Adrenal gland (tissue), 5 donors: ENCODE data around the gene STING1.
"Not testable (repeated sequence)": the region's sequence is repeated elsewhere in the genome, so short reads cannot be mapped to it uniquely, and the experiment has no call there.

Source experiments
- POLR2A ChIP-seq, 2 donors: fragments of 450-650 bp; IDR thresholded peaks; one replicate each; pipeline ENCODE4 v1.6.1; 2017; ENCODE audit warnings: antibody characterized with exemption in 2 of 2, mild to moderate bottlenecking in 2 of 2, moderate library complexity in 1 of 2
- TF ChIP-seq, protein P1 (sequence below), 6 experiments: fragments of 450-650 bp in 4 of 6; fragments of 200-600 bp in 2 of 6; sonication (generic) in 1 of 6; IDR thresholded peaks; 1 replicate in 5 of 6; 2 replicates in 1 of 6; pipeline versions ENCODE4 v1.5.1 to v1.8.0; 2016 to 2021; ENCODE audit warnings: antibody characterized with exemption in 6 of 6, mild to moderate bottlenecking in 2 of 6, moderate library complexity in 1 of 6
- donor health status: DM: no; HTN: no; CAD: no.

DNA sequence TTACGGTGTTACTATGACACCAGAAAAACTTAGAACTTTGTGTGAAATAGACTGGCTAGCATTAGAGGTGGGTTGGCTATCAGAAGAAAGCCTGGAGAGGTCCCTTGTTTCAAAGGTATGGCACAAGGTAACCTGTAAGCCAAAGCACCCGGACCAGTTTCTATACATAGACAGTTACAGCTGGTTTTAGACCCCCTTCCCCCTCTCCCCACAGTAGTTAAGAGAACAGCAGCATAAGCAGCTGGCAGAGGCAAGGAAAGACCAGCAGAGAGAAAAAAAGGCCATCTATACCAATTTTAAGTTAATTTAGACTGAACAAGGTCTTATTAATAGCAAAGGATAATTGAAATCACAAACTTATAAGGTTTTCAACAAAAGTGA lies 44.5 kb upstream of the STING1 start:
- TF ChIP-seq, protein P1, sequence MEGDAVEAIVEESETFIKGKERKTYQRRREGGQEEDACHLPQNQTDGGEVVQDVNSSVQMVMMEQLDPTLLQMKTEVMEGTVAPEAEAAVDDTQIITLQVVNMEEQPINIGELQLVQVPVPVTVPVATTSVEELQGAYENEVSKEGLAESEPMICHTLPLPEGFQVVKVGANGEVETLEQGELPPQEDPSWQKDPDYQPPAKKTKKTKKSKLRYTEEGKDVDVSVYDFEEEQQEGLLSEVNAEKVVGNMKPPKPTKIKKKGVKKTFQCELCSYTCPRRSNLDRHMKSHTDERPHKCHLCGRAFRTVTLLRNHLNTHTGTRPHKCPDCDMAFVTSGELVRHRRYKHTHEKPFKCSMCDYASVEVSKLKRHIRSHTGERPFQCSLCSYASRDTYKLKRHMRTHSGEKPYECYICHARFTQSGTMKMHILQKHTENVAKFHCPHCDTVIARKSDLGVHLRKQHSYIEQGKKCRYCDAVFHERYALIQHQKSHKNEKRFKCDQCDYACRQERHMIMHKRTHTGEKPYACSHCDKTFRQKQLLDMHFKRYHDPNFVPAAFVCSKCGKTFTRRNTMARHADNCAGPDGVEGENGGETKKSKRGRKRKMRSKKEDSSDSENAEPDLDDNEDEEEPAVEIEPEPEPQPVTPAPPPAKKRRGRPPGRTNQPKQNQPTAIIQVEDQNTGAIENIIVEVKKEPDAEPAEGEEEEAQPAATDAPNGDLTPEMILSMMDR (IDR thresholded peaks at IDR 0.05) = not testable (repeated sequence)
- not testable (repeated sequence) for TF ChIP-seq POLR2A (IDR thresholded peaks at IDR 0.05)
